Keratinocyte (primary cell): Measurements from ENCODE around the gene TNNC2. TPM values are rescaled to one million over a fixed set of nuclear protein-coding genes. Genes with fewer than 3 reads are reported as not detected.

Experiments used
- DNase-seq: peaks from one replicate; pipeline ENCODE4 v3.0.0-alpha.2; 2011; ENCODE audit warnings: low read depth, missing footprints, low spot score
- FAIRE-seq: peaks from 2 replicates; lab custom pipeline; 2011; peaks lifted over from hg19 to GRCh38; lab: Jason Lieb, UNC
- H2AFZ ChIP-seq: 2 replicates; pipeline ENCODE4 v1.6.0; 2012; ENCODE audit warnings: low read length, control low read depth, inconsistent platforms; ENCODE audit not compliant: control insufficient read depth
- H3K27ac ChIP-seq: 2 replicates; pipeline ENCODE4 v1.5.1; 2011; ENCODE audit warnings: low read length; ENCODE audit not compliant: control insufficient read depth, insufficient read depth
- H3K27me3 ChIP-seq: 3 replicates; pipeline ENCODE4 v1.6.0; 2011; ENCODE audit warnings: low read length; ENCODE audit not compliant: control insufficient read depth, insufficient read depth; ENCODE audit errors: extremely low read depth
- H3K36me3 ChIP-seq, 2 experiments: 2 replicates in 1 of 2; 3 replicates in 1 of 2; pipeline ENCODE4 v1.5.1; 2011; ENCODE audit warnings: low read length in 2 of 2, mild to moderate bottlenecking in 1 of 2; ENCODE audit not compliant: control insufficient read depth in 2 of 2, insufficient read depth in 2 of 2; ENCODE audit errors: extremely low read depth in 1 of 2
- H3K4me1 ChIP-seq: 3 replicates; pipeline ENCODE4 v1.5.1; 2011; ENCODE audit warnings: low read length; ENCODE audit not compliant: control insufficient read depth, insufficient read depth; ENCODE audit errors: extremely low read depth
- H3K4me2 ChIP-seq: 3 replicates; pipeline ENCODE4 v1.6.0; 2011; ENCODE audit warnings: low read depth, low read length; ENCODE audit not compliant: control insufficient read depth, insufficient read depth; ENCODE audit errors: extremely low read depth
- H3K4me3 ChIP-seq, 3 experiments: fragments of 200-600 bp in 1 of 3; sonication (generic) in 1 of 3; 2 replicates in 2 of 3; 3 replicates in 1 of 3; pipeline ENCODE4 v1.5.1; 2011 to 2016; ENCODE audit warnings: low read length in 3 of 3, mild to moderate bottlenecking in 3 of 3, control low read depth in 2 of 3, inconsistent platforms in 1 of 3, low read depth in 1 of 3, mixed read lengths in 1 of 3, mixed run types in 1 of 3, moderate library complexity in 1 of 3; ENCODE audit not compliant: control insufficient read depth in 2 of 3, insufficient read depth in 2 of 3; ENCODE audit errors: extremely low read depth in 1 of 3
- H3K79me2 ChIP-seq: 2 replicates; pipeline ENCODE4 v1.6.0; 2012; ENCODE audit warnings: low read length; ENCODE audit not compliant: control insufficient read depth, insufficient read depth
- H3K9ac ChIP-seq: 3 replicates; pipeline ENCODE4 v1.6.0; 2011; ENCODE audit warnings: low read length; ENCODE audit not compliant: control insufficient read depth, insufficient read depth; ENCODE audit errors: extremely low read depth
- H3K9me1 ChIP-seq: 3 replicates; pipeline ENCODE4 v1.6.0; 2011; ENCODE audit warnings: low read length; ENCODE audit not compliant: control insufficient read depth, insufficient read depth; ENCODE audit errors: extremely low read depth
- H3K9me3 ChIP-seq: 2 replicates; pipeline ENCODE4 v1.5.1; 2012; ENCODE audit warnings: low read depth, low read length; ENCODE audit not compliant: control insufficient read depth
- H4K20me1 ChIP-seq: 3 replicates; pipeline ENCODE4 v1.6.0; 2011; ENCODE audit warnings: low read length; ENCODE audit not compliant: control insufficient read depth, insufficient read depth; ENCODE audit errors: extremely low read depth
- EZH2 ChIP-seq: IDR thresholded peaks from one replicate; pipeline ENCODE4 v1.6.1; 2012; ENCODE audit warnings: inconsistent platforms, mild to moderate bottlenecking, low read length, moderate library complexity
- dilution Hi-C: fragments of 300-500 bp; cut with MboI; formaldehyde crosslinking; loops from one replicate; pipeline ENCODE4 v1.7.0; 2020; ENCODE audit warnings: low sequenced_read_pairs; ENCODE audit not compliant: extremely low pct_ligation_motif_present
- polyA plus RNA-seq, 5 experiments: library from polyadenylated mRNA; depleted of rRNA in 3 of 5; stranded (reverse) in 3 of 5; stranded (forward) in 1 of 5; unstranded in 1 of 5; fragments of >200 nt; gene quantifications; 1 replicate in 1 of 5; 2 replicates in 3 of 5; 3 replicates in 1 of 5; pipeline versions ENCODE4 v1.2.1 to v1.2.3, GENCODE V29; 2011 to 2012; ENCODE audit warnings: missing spikeins in 2 of 5, low read depth in 1 of 5, low replicate concordance in 1 of 5
- TF ChIP-seq, protein P1 (sequence below), 3 experiments: IDR thresholded peaks in 1 of 3; conservative IDR thresholded peaks in 1 of 3; optimal IDR thresholded peaks in 1 of 3; 2 replicates in 2 of 3; 3 replicates in 1 of 3; pipeline versions ENCODE3 to v1.5.1; 2011; ENCODE audit warnings: low read length in 3 of 3, mild to moderate bottlenecking in 3 of 3, moderate library complexity in 2 of 3, control low read depth in 1 of 3, inconsistent platforms in 1 of 3; ENCODE audit not compliant: insufficient read depth in 2 of 3; ENCODE audit errors: extremely low read depth in 1 of 3

The TNNC2 gene
- polyA plus RNA-seq, 1 donor (not counting 4 experiments of a cell fraction or from before 2014, with no cell fraction given): 0.16 TPM

GRCh38 chr20:45810191-45810970 lies 16.7 kb downstream of the TNNC2 start:
- Histone ChIP-seq H3K36me3 (peaks cover 18 to 20% of the 10 kb centered on the region in 2 experiments), H3K9me1 (no peaks in the 10 kb centered on the region), H2AFZ (no peak overlapping the region), H3K4me2 (no peak overlapping the region), H3K4me1 (peaks cover 13% of the 10 kb centered on the region), H3K79me2 (peaks cover 19% of the 10 kb centered on the region), H3K9me3 (no peaks in the 10 kb centered on the region), H3K27me3 (no peaks in the 10 kb centered on the region), H3K27ac (no peak overlapping the region), H4K20me1 (no peaks in the 10 kb centered on the region), H3K4me3 (no peak overlapping the region), H3K9ac (no peak overlapping the region)
- TF ChIP-seq, protein P1, sequence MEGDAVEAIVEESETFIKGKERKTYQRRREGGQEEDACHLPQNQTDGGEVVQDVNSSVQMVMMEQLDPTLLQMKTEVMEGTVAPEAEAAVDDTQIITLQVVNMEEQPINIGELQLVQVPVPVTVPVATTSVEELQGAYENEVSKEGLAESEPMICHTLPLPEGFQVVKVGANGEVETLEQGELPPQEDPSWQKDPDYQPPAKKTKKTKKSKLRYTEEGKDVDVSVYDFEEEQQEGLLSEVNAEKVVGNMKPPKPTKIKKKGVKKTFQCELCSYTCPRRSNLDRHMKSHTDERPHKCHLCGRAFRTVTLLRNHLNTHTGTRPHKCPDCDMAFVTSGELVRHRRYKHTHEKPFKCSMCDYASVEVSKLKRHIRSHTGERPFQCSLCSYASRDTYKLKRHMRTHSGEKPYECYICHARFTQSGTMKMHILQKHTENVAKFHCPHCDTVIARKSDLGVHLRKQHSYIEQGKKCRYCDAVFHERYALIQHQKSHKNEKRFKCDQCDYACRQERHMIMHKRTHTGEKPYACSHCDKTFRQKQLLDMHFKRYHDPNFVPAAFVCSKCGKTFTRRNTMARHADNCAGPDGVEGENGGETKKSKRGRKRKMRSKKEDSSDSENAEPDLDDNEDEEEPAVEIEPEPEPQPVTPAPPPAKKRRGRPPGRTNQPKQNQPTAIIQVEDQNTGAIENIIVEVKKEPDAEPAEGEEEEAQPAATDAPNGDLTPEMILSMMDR (optimal IDR thresholded peaks at IDR 0.05 in 1 of 3, IDR thresholded peaks at IDR 0.05 in 1 of 3, conservative IDR thresholded peaks at IDR 0.05 in 1 of 3; ENCODE audit: extremely low read depth in 1 of 3, insufficient read depth in 2 of 3, low read length in 3 of 3): no peak
- no peak for TF ChIP-seq EZH2
- FAIRE-seq: no peak
- dilution Hi-C loops: no loop called here
- no peak for DNase-seq

GRCh38 chr20:45801851-45802250 lies 25.3 kb downstream of the TNNC2 start:
- Histone ChIP-seq H3K9me3 (no peaks in the 10 kb centered on the region), H3K4me2 (no peak overlapping the region), H3K9ac (no peak overlapping the region), H3K36me3 (peaks cover 28 to 34% of the 10 kb centered on the region in 2 experiments), H3K27me3 (no peaks in the 10 kb centered on the region), H3K4me1 (no peaks in the 10 kb centered on the region), H3K79me2 (no peaks in the 10 kb centered on the region), H3K27ac (no peak overlapping the region), H3K9me1 (no peaks in the 10 kb centered on the region), H4K20me1 (no peaks in the 10 kb centered on the region), H2AFZ (no peak overlapping the region), H3K4me3 (no peak overlapping the region)
- no peak for DNase-seq
- no peak for FAIRE-seq
- TF ChIP-seq, protein P1 (optimal IDR thresholded peaks at IDR 0.05 in 1 of 3, IDR thresholded peaks at IDR 0.05 in 1 of 3, conservative IDR thresholded peaks at IDR 0.05 in 1 of 3; ENCODE audit: extremely low read depth in 1 of 3, insufficient read depth in 2 of 3, low read length in 3 of 3): no peak
- no peak for TF ChIP-seq EZH2
- dilution Hi-C loops: no loop called here
